ENCODE data around the gene POLR3A. TPM values are rescaled to one million over a fixed set of nuclear protein-coding genes. Genes with fewer than 3 reads are reported as not detected.

POLR3A gene
- polyA plus RNA-seq, 1 donor from 2014 or later, result 15.6 TPM

- no peaks in the 10 kb centered on the region for H3K9me2 ChIP-seq (ENCODE audit: insufficient read depth, low read length)
- H2AFZ ChIP-seq (ENCODE audit: low read depth, low read length), result no peak overlapping the region
- H3K4me3 ChIP-seq (ENCODE audit: low read length), result no peak overlapping the region
- no peaks in the 10 kb centered on the region for H4K20me1 ChIP-seq (ENCODE audit: insufficient read depth)
- no peaks in the 10 kb centered on the region for H3K27me3 ChIP-seq (ENCODE audit: insufficient read depth, low read depth, low read length)
- H3K9ac ChIP-seq (ENCODE audit: low read length), result no peak overlapping the region
- H3K36me3 ChIP-seq (ENCODE audit: insufficient read depth, low read length), result peaks cover 15% of the 10 kb centered on the region
- no peak overlapping the region for H3K4me2 ChIP-seq (ENCODE audit: low read length)
- no peaks in the 10 kb centered on the region for H3K79me2 ChIP-seq (replicated peaks; ENCODE audit: insufficient read depth, low read length)
- TF ChIP-seq TAF1 (IDR thresholded peaks at IDR 0.05; ENCODE audit: low read depth) (no peak), RAD21 (conservative IDR thresholded peaks at IDR 0.05) (no peak), MXI1 (conservative IDR thresholded peaks at IDR 0.05; ENCODE audit: poor library complexity, severe bottlenecking) (no peak), EP300 (conservative IDR thresholded peaks at IDR 0.05; ENCODE audit: poor library complexity, severe bottlenecking) (no peak), EZH2 (IDR thresholded peaks at IDR 0.05; ENCODE audit: borderline replicate concordance, insufficient read depth, low read length, poor library complexity, severe bottlenecking) (no peak), CTCF (IDR thresholded peaks at IDR 0.05; ENCODE audit: poor library complexity, severe bottlenecking) (no peak), POLR2AphosphoS5 (IDR thresholded peaks at IDR 0.05) (no peak), REST (IDR thresholded peaks at IDR 0.05; ENCODE audit: borderline replicate concordance) (no peak), SMC3 (conservative IDR thresholded peaks at IDR 0.05; ENCODE audit: poor library complexity) (no peak)
- no peaks in the 10 kb centered on the region for H3K9me3 ChIP-seq (ENCODE audit: low read length)
- no peaks in the 10 kb centered on the region for H3F3A ChIP-seq (ENCODE audit: insufficient read depth, low read length, poor library complexity, severe bottlenecking)
- H3K27ac ChIP-seq (ENCODE audit: low read length), result no peak overlapping the region
Observed at GRCh38 chr10:78013564-78013963, 15.8 kb downstream of the POLR3A start.

- H4K20me1 ChIP-seq (ENCODE audit: insufficient read depth), result no peaks in the 10 kb centered on the region
- no peaks in the 10 kb centered on the region for H3K9me2 ChIP-seq (ENCODE audit: insufficient read depth, low read length)
- no peaks in the 10 kb centered on the region for H3F3A ChIP-seq (ENCODE audit: insufficient read depth, low read length, poor library complexity, severe bottlenecking)
- H3K9me3 ChIP-seq (ENCODE audit: low read length), result no peaks in the 10 kb centered on the region
- no peak overlapping the region for H3K27ac ChIP-seq (ENCODE audit: low read length)
- no peak overlapping the region for H3K4me2 ChIP-seq (ENCODE audit: low read length)
- H3K79me2 ChIP-seq (replicated peaks; ENCODE audit: insufficient read depth, low read length), result no peaks in the 10 kb centered on the region
- no peak overlapping the region for H2AFZ ChIP-seq (ENCODE audit: low read depth, low read length)
- no peak overlapping the region for H3K4me3 ChIP-seq (ENCODE audit: low read length)
- H3K27me3 ChIP-seq (ENCODE audit: insufficient read depth, low read depth, low read length), result no peaks in the 10 kb centered on the region
- TF ChIP-seq RAD21 (conservative IDR thresholded peaks at IDR 0.05), result no peak
- no peak for TF ChIP-seq CTCF (IDR thresholded peaks at IDR 0.05; ENCODE audit: poor library complexity, severe bottlenecking)
- TF ChIP-seq REST (IDR thresholded peaks at IDR 0.05; ENCODE audit: borderline replicate concordance), result no peak
- TF ChIP-seq POLR2AphosphoS5 (IDR thresholded peaks at IDR 0.05), result no peak
- TF ChIP-seq TAF1 (IDR thresholded peaks at IDR 0.05; ENCODE audit: low read depth), result no peak
- no peak for TF ChIP-seq EZH2 (IDR thresholded peaks at IDR 0.05; ENCODE audit: borderline replicate concordance, insufficient read depth, low read length, poor library complexity, severe bottlenecking)
- TF ChIP-seq SMC3 (conservative IDR thresholded peaks at IDR 0.05; ENCODE audit: poor library complexity), result no peak
- no peak for TF ChIP-seq EP300 (conservative IDR thresholded peaks at IDR 0.05; ENCODE audit: poor library complexity, severe bottlenecking)
- TF ChIP-seq MXI1 (conservative IDR thresholded peaks at IDR 0.05; ENCODE audit: poor library complexity, severe bottlenecking), result no peak
- H3K36me3 ChIP-seq (ENCODE audit: insufficient read depth, low read length), result peaks cover 14% of the 10 kb centered on the region
- no peak overlapping the region for H3K9ac ChIP-seq (ENCODE audit: low read length)
Observed at GRCh38 chr10:78011065-78011464, 18.2 kb downstream of the POLR3A start.

All from neural cell (in vitro differentiated cells).